B cell (primary cell): Measurements from ENCODE around the gene WEE1. TPM values are rescaled to one million over a fixed set of nuclear protein-coding genes. Genes with fewer than 3 reads are reported as not detected.

Experiments used
- ATAC-seq: fragments of 200-7000 bp; cut with Tn5 transposase; one replicate; pipeline ENCODE4 v1.10.0; 2021; ENCODE audit warnings: low read depth, mild to moderate bottlenecking, moderate number of reproducible peaks, moderate library complexity
- CTCF ChIA-PET: fragments of 350-600 bp; sonication (Branson Sonifier 250); formaldehyde crosslinking; loops from one replicate; lab custom pipeline; 2021; ENCODE audit warnings: antibody characterized with exemption, inconsistent platforms; lab: Charles Lee
- POLR2A ChIA-PET: fragments of 350-600 bp; sonication (Branson Sonifier 250); formaldehyde crosslinking; loops from one replicate; lab custom pipeline; 2021; ENCODE audit warnings: antibody characterized with exemption; lab: Charles Lee
- DNase-seq: peaks from one replicate; pipeline ENCODE4 v3.0.0; 2013
- H2AFZ ChIP-seq: 2 replicates; pipeline ENCODE4 v1.6.1; 2012; ENCODE audit warnings: mild to moderate bottlenecking, low read depth, low read length; ENCODE audit not compliant: insufficient read depth, poor library complexity, severe bottlenecking
- H3K27ac ChIP-seq, 2 donors: 1 replicate in 1 of 2; 2 replicates in 1 of 2; pipeline ENCODE4 v1.5.1; 2012 to 2013; ENCODE audit warnings: low read length in 2 of 2, mild to moderate bottlenecking in 2 of 2, moderate library complexity in 1 of 2
- H3K27me3 ChIP-seq, 4 experiments: fragments of 200-600 bp in 1 of 4; sonication (generic) in 1 of 4; replicated peaks in 1 of 4; 1 replicate in 2 of 4; 2 replicates in 2 of 4; pipeline versions ENCODE4 v1.6.1 to v1.7.0; 2013 to 2016; ENCODE audit warnings: low read length in 3 of 4, mild to moderate bottlenecking in 2 of 4, mixed read lengths in 1 of 4, moderate library complexity in 1 of 4; ENCODE audit not compliant: insufficient read depth in 4 of 4, control insufficient read depth in 3 of 4; ENCODE audit errors: control extremely low read depth in 1 of 4
- H3K36me3 ChIP-seq, 2 experiments: replicated peaks in 1 of 2; 1 replicate in 1 of 2; 2 replicates in 1 of 2; pipeline versions ENCODE4 v1.6.1 to v1.7.1; 2013; ENCODE audit warnings: low read length in 1 of 2; ENCODE audit not compliant: insufficient read depth in 2 of 2, control insufficient read depth in 1 of 2; ENCODE audit errors: control extremely low read depth in 1 of 2, extremely low read depth in 1 of 2
- H3K4me1 ChIP-seq, 2 donors: fragments of 200-600 bp in 1 of 2; sonication (generic) in 1 of 2; 1 replicate in 1 of 2; 2 replicates in 1 of 2; pipeline versions ENCODE4 v1.5.1 to v1.6.1; 2013 to 2017; ENCODE audit warnings: low read length in 2 of 2; ENCODE audit not compliant: control insufficient read depth in 2 of 2, insufficient read depth in 2 of 2
- H3K4me2 ChIP-seq: replicated peaks from 2 replicates; pipeline ENCODE3; 2012; ENCODE audit warnings: mild to moderate bottlenecking, low read depth, low read length; ENCODE audit not compliant: poor library complexity, severe bottlenecking
- H3K4me3 ChIP-seq, 5 experiments: fragments of 200-600 bp in 1 of 5; sonication (generic) in 1 of 5; 1 replicate in 3 of 5; 2 replicates in 2 of 5; pipeline versions ENCODE4 v1.5.1 to v1.7.0; 2011 to 2016; ENCODE audit warnings: low read length in 4 of 5, mild to moderate bottlenecking in 4 of 5, low read depth in 2 of 5, control low read depth in 1 of 5, moderate library complexity in 1 of 5; ENCODE audit not compliant: insufficient read depth in 1 of 5; ENCODE audit errors: control extremely low read depth in 1 of 5, extremely low read depth in 1 of 5
- H3K79me2 ChIP-seq: fragments of 200-600 bp; sonication (generic); one replicate; pipeline ENCODE4 v1.6.0; 2016; ENCODE audit warnings: low read length; ENCODE audit not compliant: control insufficient read depth, insufficient read depth
- H3K9ac ChIP-seq: fragments of 200-600 bp; sonication (generic); 2 replicates; pipeline ENCODE4 v1.6.1; 2017; ENCODE audit warnings: mild to moderate bottlenecking, low read length, moderate library complexity
- H3K9me3 ChIP-seq, 3 donors: one replicate each; pipeline versions ENCODE4 v1.6.1 to v1.7.1; 2013; ENCODE audit warnings: low read length in 2 of 3; ENCODE audit not compliant: control insufficient read depth in 2 of 3, insufficient read depth in 1 of 3; ENCODE audit errors: control extremely low read depth in 1 of 3
- H4K20me1 ChIP-seq: 2 replicates; pipeline ENCODE4 v1.6.0; 2012; ENCODE audit warnings: mild to moderate bottlenecking, low read length; ENCODE audit not compliant: insufficient read depth, control insufficient read depth, poor library complexity, severe bottlenecking
- H3K27ac Mint-ChIP-seq: one replicate; pipeline ENCODE4 v1.8.0; 2021; ENCODE audit warnings: mixed read lengths
- H3K27me3 Mint-ChIP-seq: one replicate; pipeline ENCODE4 v1.8.0; 2021; ENCODE audit warnings: mixed read lengths
- H3K4me1 Mint-ChIP-seq: one replicate; pipeline ENCODE4 v1.8.0; 2021; ENCODE audit warnings: mixed read lengths
- H3K4me3 Mint-ChIP-seq: one replicate; pipeline ENCODE4 v1.8.0; 2021; ENCODE audit warnings: mixed read lengths
- H3K9me3 Mint-ChIP-seq: one replicate; pipeline ENCODE4 v1.8.0; 2022; ENCODE audit warnings: mixed read lengths; ENCODE audit not compliant: insufficient read depth
- EZH2 ChIP-seq: IDR thresholded peaks from 2 replicates; pipeline ENCODE4 v1.6.1; 2012; ENCODE audit warnings: borderline replicate concordance, low read depth, mild to moderate bottlenecking, moderate library complexity, low read length; ENCODE audit not compliant: insufficient read depth, poor library complexity, severe bottlenecking
- WGBS: methylation state at CpG from one replicate; pipeline ENCODE4 v1.1.5; 2013; ENCODE audit warnings: missing lambda C conversion rate; ENCODE audit not compliant: insufficient coverage; 5-methylcytosine and 5-hydroxymethylcytosine counted together
- intact Hi-C: fragments of 100-400 bp; cut with micrococcal nuclease; formaldehyde crosslinking; loops from one replicate; pipeline ENCODE4 v1.10.0; 2022
- polyA plus RNA-seq: library from polyadenylated mRNA; depleted of rRNA; stranded (reverse); fragments of >200 nt; gene quantifications from 2 replicates; pipeline ENCODE4 v1.2.3, GENCODE V29; 2012
- total RNA-seq, 2 donors: library from RNA; stranded (reverse); fragments of 120-200 nt in 1 of 2; gene quantifications; 1 replicate in 1 of 2; 2 replicates in 1 of 2; pipeline versions ENCODE4 v1.2.3 to v1.2.4, GENCODE V29; 2013 to 2022
- TF ChIP-seq, protein P1 (sequence below): fragments of 200-600 bp; IDR thresholded peaks from one replicate; pipeline ENCODE4 v1.8.0; 2022; ENCODE audit warnings: antibody characterized with exemption, mild to moderate bottlenecking

Gene WEE1
- total and polyA plus RNA-seq, 2 donors (not counting 1 experiment from before 2014, with no cell fraction given): 14.7 to 31.3 TPM

DNA sequence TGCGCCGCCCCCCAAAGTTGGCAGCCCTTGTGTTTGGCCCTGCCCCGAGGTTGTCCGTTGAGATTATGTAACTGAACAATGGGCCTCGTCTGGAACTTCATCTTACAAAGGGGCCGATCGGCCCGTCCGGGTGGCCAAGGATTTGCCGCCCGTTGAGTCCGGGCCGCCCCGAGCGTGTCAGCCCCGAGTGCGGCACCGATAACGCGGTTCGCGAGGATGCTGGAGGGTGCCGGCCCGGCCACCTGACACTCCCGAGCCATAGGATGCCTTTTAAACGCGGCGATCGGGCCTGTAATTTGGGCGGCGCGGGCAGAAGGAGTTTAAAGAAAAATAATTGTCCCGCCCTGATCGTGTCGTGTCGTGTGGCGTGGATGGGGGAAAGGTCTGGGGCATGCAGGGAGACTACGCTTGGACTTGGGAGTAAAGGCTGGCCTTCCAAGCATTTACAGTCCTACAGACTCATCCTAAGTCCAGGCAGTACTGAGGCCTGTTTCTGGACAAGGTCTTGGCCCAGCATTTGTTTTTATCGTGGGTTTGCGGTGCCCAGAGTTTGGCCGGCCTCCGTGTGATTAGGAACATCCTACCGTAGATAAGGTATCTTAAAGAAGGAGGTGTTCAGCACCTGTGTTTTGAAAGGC is 1.3 kb downstream of the WEE1 start:
- H3K4me1 Mint-ChIP-seq: peaks cover 57% of the 10 kb centered on the region
- H3K36me3 ChIP-seq: peaks cover 4 to 14% of the 10 kb centered on the region in 2 experiments
- DNase-seq: peak; percentile 61
- H3K79me2 ChIP-seq: peaks cover 39% of the 10 kb centered on the region
- H3K27ac Mint-ChIP-seq: peak overlapping the region; percentile 94
- POLR2A ChIA-PET: interaction anchor here (2.2 kb wide), 1 partner anchor 39 kb away, joined by 11 read pairs; no protein-coding TSS in a partner anchor
- CTCF ChIA-PET: interaction anchor here (0.9 to 5.7 kb wide), 11 partner anchors 9 to 407 kb away, joined by 3 to 55 read pairs (median 7); no protein-coding TSS in a partner anchor
- H4K20me1 ChIP-seq: no peaks in the 10 kb centered on the region
- intact Hi-C loops: loop anchor here (2.0 to 10.0 kb wide), 4 partner anchors 20 to 1283 kb away; partner anchors contain the start of genes ADM and ZBED5
- under 1% methylated on average over 39 of the region's 43 CpGs for WGBS
- peak overlapping the region; percentile 86 for H3K9ac ChIP-seq
- peak overlapping the region; percentile 36 to 72 for H3K27ac ChIP-seq
- peak overlapping the region; percentile 97 for H3K4me3 Mint-ChIP-seq
- peak overlapping the region; percentile 91 for H2AFZ ChIP-seq
- ATAC-seq: no peak
- TF ChIP-seq, protein P1, sequence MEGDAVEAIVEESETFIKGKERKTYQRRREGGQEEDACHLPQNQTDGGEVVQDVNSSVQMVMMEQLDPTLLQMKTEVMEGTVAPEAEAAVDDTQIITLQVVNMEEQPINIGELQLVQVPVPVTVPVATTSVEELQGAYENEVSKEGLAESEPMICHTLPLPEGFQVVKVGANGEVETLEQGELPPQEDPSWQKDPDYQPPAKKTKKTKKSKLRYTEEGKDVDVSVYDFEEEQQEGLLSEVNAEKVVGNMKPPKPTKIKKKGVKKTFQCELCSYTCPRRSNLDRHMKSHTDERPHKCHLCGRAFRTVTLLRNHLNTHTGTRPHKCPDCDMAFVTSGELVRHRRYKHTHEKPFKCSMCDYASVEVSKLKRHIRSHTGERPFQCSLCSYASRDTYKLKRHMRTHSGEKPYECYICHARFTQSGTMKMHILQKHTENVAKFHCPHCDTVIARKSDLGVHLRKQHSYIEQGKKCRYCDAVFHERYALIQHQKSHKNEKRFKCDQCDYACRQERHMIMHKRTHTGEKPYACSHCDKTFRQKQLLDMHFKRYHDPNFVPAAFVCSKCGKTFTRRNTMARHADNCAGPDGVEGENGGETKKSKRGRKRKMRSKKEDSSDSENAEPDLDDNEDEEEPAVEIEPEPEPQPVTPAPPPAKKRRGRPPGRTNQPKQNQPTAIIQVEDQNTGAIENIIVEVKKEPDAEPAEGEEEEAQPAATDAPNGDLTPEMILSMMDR: no peak
- TF ChIP-seq EZH2: no peak
- peak overlapping the region; percentile 93 for H3K4me2 ChIP-seq
- peak overlapping the region; percentile 88 to 96 (median 90) for H3K4me3 ChIP-seq
- no peaks in the 10 kb centered on the region for H3K9me3 ChIP-seq
- H3K27me3 Mint-ChIP-seq: no peaks in the 10 kb centered on the region
- H3K4me1 ChIP-seq: peaks cover 36 to 39% of the 10 kb centered on the region in 2 donors
- H3K27me3 ChIP-seq: no peaks in the 10 kb centered on the region
- no peaks in the 10 kb centered on the region for H3K9me3 Mint-ChIP-seq
